Caco-2 (cell line): ENCODE results near the gene SLC10A7. TPM values are rescaled to one million over a fixed set of nuclear protein-coding genes. Genes with fewer than 3 reads are reported as not detected.

Experiments used
- BruUV-seq: library from RNA; stranded (reverse); fragments of 400-500 nt; replicated peaks from 2 replicates; lab custom pipeline; 2021; lab: Mats Ljungman, UMichigan
- CTCF ChIA-PET: fragments of 300-600 bp; sonication (Branson Sonifier 250); formaldehyde crosslinking; loops from one replicate; lab custom pipeline; 2022; ENCODE audit warnings: antibody characterized with exemption; lab: Charles Lee
- POLR2A ChIA-PET: fragments of 300-600 bp; sonication (Branson Sonifier 250); formaldehyde crosslinking; loops from one replicate; lab custom pipeline; 2022; ENCODE audit warnings: antibody characterized with exemption; lab: Charles Lee
- DNase-seq, 2 experiments: peaks; one replicate each; pipeline versions ENCODE4 v3.0.0 to v3.0.0-alpha.2; 2020 to 2022
- H3K27me3 ChIP-seq: replicated peaks from 2 replicates; pipeline ENCODE4 v1.6.0; 2011; ENCODE audit warnings: low read length; ENCODE audit not compliant: control insufficient read depth, insufficient read depth
- H3K36me3 ChIP-seq: 2 replicates; pipeline ENCODE4 v1.5.1; 2011; ENCODE audit warnings: low read length; ENCODE audit not compliant: control insufficient read depth, insufficient read depth
- H3K4me1 ChIP-seq: fragments of 250-450 bp; sonication (Bioruptor Pico); 2 replicates; pipeline ENCODE4 v1.5.1; 2020; ENCODE audit warnings: mild to moderate bottlenecking
- H3K4me3 ChIP-seq: 2 replicates; pipeline ENCODE4 v1.5.1; 2011; ENCODE audit warnings: low read depth, mild to moderate bottlenecking, control low read depth, low read length
- H3K9me3 ChIP-seq: fragments of 250-450 bp; sonication (Bioruptor Pico); 2 replicates; pipeline ENCODE4 v1.5.1; 2020; ENCODE audit warnings: mild to moderate bottlenecking, moderate library complexity
- H3K27ac Mint-ChIP-seq: one replicate; pipeline ENCODE4 v1.8.0; 2022; ENCODE audit warnings: mixed read lengths; ENCODE audit not compliant: unreplicated experiment
- H3K27me3 Mint-ChIP-seq: one replicate; pipeline ENCODE4 v1.8.0; 2022; ENCODE audit warnings: mixed read lengths; ENCODE audit not compliant: insufficient read depth, unreplicated experiment
- H3K36me3 Mint-ChIP-seq: one replicate; pipeline ENCODE4 v1.8.0; 2022; ENCODE audit warnings: mild to moderate bottlenecking, mixed read lengths; ENCODE audit not compliant: insufficient read depth, unreplicated experiment
- H3K4me1 Mint-ChIP-seq: one replicate; pipeline ENCODE4 v1.8.0; 2022; ENCODE audit warnings: low read depth, mixed read lengths; ENCODE audit not compliant: unreplicated experiment
- H3K4me3 Mint-ChIP-seq: one replicate; pipeline ENCODE4 v1.8.0; 2022; ENCODE audit warnings: mild to moderate bottlenecking, moderate library complexity, mixed read lengths; ENCODE audit not compliant: unreplicated experiment
- H3K9me3 Mint-ChIP-seq: one replicate; pipeline ENCODE4 v1.8.0; 2022; ENCODE audit warnings: mixed read lengths; ENCODE audit not compliant: unreplicated experiment
- CTCF ChIP-seq, 2 experiments: fragments of 200-600 bp in 1 of 2; IDR thresholded peaks; 1 replicate in 1 of 2; 2 replicates in 1 of 2; pipeline versions ENCODE4 v1.5.1 to v1.8.0; 2011 to 2022; ENCODE audit warnings: antibody characterized with exemption in 1 of 2, control low read depth in 1 of 2, inconsistent platforms in 1 of 2, low read depth in 1 of 2, low read length in 1 of 2, mild to moderate bottlenecking in 1 of 2, moderate library complexity in 1 of 2; ENCODE audit not compliant: insufficient read depth in 1 of 2, severe bottlenecking in 1 of 2, unreplicated experiment in 1 of 2
- intact Hi-C: fragments of 100-400 bp; cut with micrococcal nuclease; formaldehyde crosslinking; loops from one replicate; pipeline ENCODE4 v1.10.0; 2022; ENCODE audit not compliant: unreplicated experiment
- total RNA-seq: library from RNA; stranded (reverse); gene quantifications from 2 replicates; pipeline ENCODE4 v1.2.3, GENCODE V29; 2022

Gene SLC10A7
- total RNA-seq, 1 experiment from 2014 or later, result 12.1 TPM

DNA sequence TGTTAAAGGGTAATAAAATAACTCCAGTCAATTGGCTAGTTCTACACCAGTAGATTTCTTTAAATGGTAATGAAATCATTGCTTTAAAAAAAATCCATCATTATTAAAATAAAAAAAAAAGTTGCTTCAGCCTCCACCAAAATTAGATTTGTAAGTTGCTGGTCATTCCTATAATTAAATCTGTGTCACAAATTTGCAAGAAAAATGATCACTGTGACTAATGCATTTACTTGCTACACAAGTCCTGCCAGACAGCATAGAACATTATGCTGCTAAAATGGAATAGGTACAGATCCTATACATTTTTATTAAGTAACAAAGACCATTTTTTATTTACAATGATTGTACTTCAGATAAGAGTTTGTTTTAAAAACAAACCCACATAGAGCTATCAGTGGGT is 85.8 kb downstream of the SLC10A7 start:
- H3K27ac Mint-ChIP-seq, result no peak overlapping the region
- intact Hi-C loops, result no loop called here
- no peak overlapping the region for H3K4me3 ChIP-seq
- H3K9me3 ChIP-seq, result no peaks in the 10 kb centered on the region
- no peaks in the 10 kb centered on the region for H3K27me3 Mint-ChIP-seq
- CTCF ChIA-PET, result no interaction called here
- H3K4me3 Mint-ChIP-seq, result no peak overlapping the region
- peaks cover 7% of the 10 kb centered on the region for H3K4me1 Mint-ChIP-seq
- POLR2A ChIA-PET, result no interaction called here
- no peaks in the 10 kb centered on the region for H3K36me3 Mint-ChIP-seq
- no TSS peak for BruUV-seq
- no peak for DNase-seq
- H3K36me3 ChIP-seq, result no peaks in the 10 kb centered on the region
- H3K9me3 Mint-ChIP-seq, result no peaks in the 10 kb centered on the region
- H3K4me1 ChIP-seq, result 0 out of 2 replicates have a peak, but pooled peaks cover 6% of the 10 kb centered on the region
- H3K27me3 ChIP-seq, result no peaks in the 10 kb centered on the region
- no peak for TF ChIP-seq CTCF (IDR thresholded peaks at IDR 0.05; ENCODE audit: insufficient read depth in 1 of 2, low read depth in 1 of 2, low read length in 1 of 2, severe bottlenecking in 1 of 2, unreplicated experiment in 1 of 2)

DNA sequence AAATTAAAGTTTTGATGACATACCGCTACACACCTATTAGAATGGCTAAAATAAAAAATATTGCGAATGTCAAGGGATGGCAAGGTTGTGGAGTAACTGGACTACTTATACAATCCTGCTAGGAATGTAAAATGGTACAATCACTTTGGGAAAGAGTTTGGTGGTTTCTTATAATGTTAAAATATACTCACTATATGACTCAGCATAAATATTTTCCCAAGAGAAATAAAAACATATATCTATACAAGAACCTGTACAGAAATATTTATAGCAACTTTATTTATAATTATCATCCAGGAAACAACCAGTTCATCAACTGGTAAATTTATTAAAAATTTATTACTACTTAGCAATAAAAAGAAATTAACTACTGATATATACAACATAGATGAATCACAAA is 89.7 kb downstream of the SLC10A7 start:
- Histone ChIP-seq H3K4me1 (no peaks in the 10 kb centered on the region), H3K36me3 (no peaks in the 10 kb centered on the region), H3K27me3 (no peaks in the 10 kb centered on the region), H3K9me3 (no peaks in the 10 kb centered on the region), H3K4me3 (no peak overlapping the region)
- Mint-ChIP-seq H3K27me3 (no peaks in the 10 kb centered on the region), H3K9me3 (no peaks in the 10 kb centered on the region), H3K4me1 (no peaks in the 10 kb centered on the region), H3K4me3 (no peak overlapping the region), H3K27ac (no peak overlapping the region), H3K36me3 (no peaks in the 10 kb centered on the region)
- ChIA-PET CTCF (no interaction called here), POLR2A (no interaction called here)
- no peak for TF ChIP-seq CTCF (IDR thresholded peaks at IDR 0.05; ENCODE audit: insufficient read depth in 1 of 2, low read depth in 1 of 2, low read length in 1 of 2, severe bottlenecking in 1 of 2, unreplicated experiment in 1 of 2)
- intact Hi-C loops, result no loop called here
- no TSS peak for BruUV-seq
- DNase-seq, result no peak

GRCh38 chr4:146428298-146428697 is 93.4 kb downstream of the SLC10A7 start:
- intact Hi-C loops, result no loop called here
- H3K4me1 ChIP-seq, result no peaks in the 10 kb centered on the region
- H3K4me3 ChIP-seq, result no peak overlapping the region
- no peak for DNase-seq
- no peak for TF ChIP-seq CTCF (IDR thresholded peaks at IDR 0.05; ENCODE audit: insufficient read depth in 1 of 2, low read depth in 1 of 2, low read length in 1 of 2, severe bottlenecking in 1 of 2, unreplicated experiment in 1 of 2)
- Mint-ChIP-seq H3K27ac (no peak overlapping the region), H3K36me3 (no peaks in the 10 kb centered on the region), H3K9me3 (no peaks in the 10 kb centered on the region), H3K4me1 (no peaks in the 10 kb centered on the region), H3K4me3 (no peak overlapping the region), H3K27me3 (no peaks in the 10 kb centered on the region)
- POLR2A ChIA-PET, result interaction anchor here (0.6 kb wide), 1 partner anchor 774 kb away, joined by 4 read pairs; no protein-coding TSS in a partner anchor
- no peaks in the 10 kb centered on the region for H3K9me3 ChIP-seq
- H3K27me3 ChIP-seq, result no peaks in the 10 kb centered on the region
- CTCF ChIA-PET, result no interaction called here
- BruUV-seq, result no TSS peak
- H3K36me3 ChIP-seq, result no peaks in the 10 kb centered on the region
